IMR-90 (cell line): ENCODE data around the gene KCTD13.

Source experiments
- CEBPB ChIP-seq: IDR thresholded peaks from 2 replicates; pipeline ENCODE4 v1.6.1; 2012; ENCODE audit warnings: low read depth, low read length, improper control_type of control experiment
- CTCF ChIP-seq: conservative IDR thresholded peaks from 2 replicates; pipeline ENCODE4 v1.5.1; 2012; ENCODE audit warnings: mild to moderate bottlenecking, low read depth, low read length, improper control_type of control experiment
- MAZ ChIP-seq: IDR thresholded peaks from 2 replicates; pipeline ENCODE4 v1.6.1; 2012; ENCODE audit warnings: low read depth, mild to moderate bottlenecking, low read length, improper control_type of control experiment, moderate library complexity, borderline replicate concordance
- POLR2A ChIP-seq: IDR thresholded peaks from 2 replicates; pipeline ENCODE4 v1.6.1; 2012; ENCODE audit warnings: mild to moderate bottlenecking, low read depth, low read length
- RCOR1 ChIP-seq: IDR thresholded peaks from 2 replicates; pipeline ENCODE4 v1.6.1; 2012; ENCODE audit warnings: mild to moderate bottlenecking, low read length, improper control_type of control experiment; ENCODE audit not compliant: insufficient replicate concordance
- SMC3 ChIP-seq: fragments of 150-350 bp; IDR thresholded peaks from 2 replicates; pipeline ENCODE4 v1.6.1; 2016; ENCODE audit warnings: low read depth, mild to moderate bottlenecking, antibody characterized with exemption, low read length, moderate library complexity

DNA sequence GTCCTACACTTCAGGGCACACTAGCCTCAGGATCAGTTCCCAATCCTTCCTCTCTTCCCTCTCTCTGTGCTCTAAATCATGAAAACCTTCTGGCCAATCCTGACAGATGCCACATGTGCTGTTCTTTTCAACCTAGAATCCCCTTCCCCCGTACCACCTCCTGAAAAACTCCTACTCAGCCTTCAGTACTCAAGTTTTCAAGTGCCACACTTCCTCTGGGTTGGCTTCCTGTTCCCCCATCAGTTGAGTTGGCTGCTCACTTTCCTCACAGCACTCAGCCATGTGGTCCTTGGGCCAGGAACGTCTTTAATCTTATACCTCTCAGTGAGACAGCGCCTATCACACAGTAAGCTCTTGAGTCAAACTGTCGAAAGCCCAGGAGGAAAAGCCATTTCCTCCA lies 22.4 kb downstream of the KCTD13 start:
- TF ChIP-seq POLR2A (no peak), CTCF (no peak), CEBPB (no peak), SMC3 (no peak), RCOR1 (no peak), MAZ (no peak)
